ENCODE data around the gene MYO5B. TPM values are rescaled to one million over a fixed set of nuclear protein-coding genes. Genes with fewer than 3 reads are reported as not detected.
"Not testable (repeated sequence)": the region's sequence is repeated elsewhere in the genome, so short reads cannot be mapped to it uniquely, and the experiment has no call there.

MYO5B gene
- polyA plus RNA-seq, 1 experiment, result 0.18 TPM

DNA sequence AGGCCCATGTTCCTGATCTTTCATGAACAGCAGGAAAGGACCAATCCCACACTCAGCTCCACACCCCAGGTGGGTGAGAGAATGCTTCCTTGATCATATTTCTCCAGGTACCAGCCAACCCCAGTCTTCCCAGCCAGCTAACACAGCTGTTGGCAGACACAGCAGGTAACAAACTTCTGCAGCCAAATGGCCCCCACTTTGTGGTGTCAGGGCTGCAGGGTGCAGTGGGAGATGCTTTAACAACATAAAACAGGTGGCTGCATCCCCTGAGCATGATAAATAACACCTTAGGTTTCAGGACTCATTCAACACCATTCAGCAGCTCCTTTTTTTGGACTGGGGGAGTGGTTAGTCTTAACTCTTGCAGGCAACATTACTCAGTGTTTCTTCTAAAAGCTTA lies 304.9 kb downstream of the MYO5B start:
- Histone ChIP-seq H3K36me3 (ENCODE audit: control insufficient read depth, insufficient read depth, low read length) (no peaks in the 10 kb centered on the region), H3K27me3 (ENCODE audit: control insufficient read depth, insufficient read depth, low read length) (no peaks in the 10 kb centered on the region), H3K4me3 (ENCODE audit: low read depth, low read length) (no peak overlapping the region)
- POLR2A ChIA-PET, result no interaction called here
- TF ChIP-seq, protein P1, sequence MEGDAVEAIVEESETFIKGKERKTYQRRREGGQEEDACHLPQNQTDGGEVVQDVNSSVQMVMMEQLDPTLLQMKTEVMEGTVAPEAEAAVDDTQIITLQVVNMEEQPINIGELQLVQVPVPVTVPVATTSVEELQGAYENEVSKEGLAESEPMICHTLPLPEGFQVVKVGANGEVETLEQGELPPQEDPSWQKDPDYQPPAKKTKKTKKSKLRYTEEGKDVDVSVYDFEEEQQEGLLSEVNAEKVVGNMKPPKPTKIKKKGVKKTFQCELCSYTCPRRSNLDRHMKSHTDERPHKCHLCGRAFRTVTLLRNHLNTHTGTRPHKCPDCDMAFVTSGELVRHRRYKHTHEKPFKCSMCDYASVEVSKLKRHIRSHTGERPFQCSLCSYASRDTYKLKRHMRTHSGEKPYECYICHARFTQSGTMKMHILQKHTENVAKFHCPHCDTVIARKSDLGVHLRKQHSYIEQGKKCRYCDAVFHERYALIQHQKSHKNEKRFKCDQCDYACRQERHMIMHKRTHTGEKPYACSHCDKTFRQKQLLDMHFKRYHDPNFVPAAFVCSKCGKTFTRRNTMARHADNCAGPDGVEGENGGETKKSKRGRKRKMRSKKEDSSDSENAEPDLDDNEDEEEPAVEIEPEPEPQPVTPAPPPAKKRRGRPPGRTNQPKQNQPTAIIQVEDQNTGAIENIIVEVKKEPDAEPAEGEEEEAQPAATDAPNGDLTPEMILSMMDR (IDR thresholded peaks at IDR 0.05; ENCODE audit: insufficient read depth, low read depth, low read length), result no peak
- no peak for DNase-seq (ENCODE audit: low read depth)
- CTCF ChIA-PET, result no interaction called here

DNA sequence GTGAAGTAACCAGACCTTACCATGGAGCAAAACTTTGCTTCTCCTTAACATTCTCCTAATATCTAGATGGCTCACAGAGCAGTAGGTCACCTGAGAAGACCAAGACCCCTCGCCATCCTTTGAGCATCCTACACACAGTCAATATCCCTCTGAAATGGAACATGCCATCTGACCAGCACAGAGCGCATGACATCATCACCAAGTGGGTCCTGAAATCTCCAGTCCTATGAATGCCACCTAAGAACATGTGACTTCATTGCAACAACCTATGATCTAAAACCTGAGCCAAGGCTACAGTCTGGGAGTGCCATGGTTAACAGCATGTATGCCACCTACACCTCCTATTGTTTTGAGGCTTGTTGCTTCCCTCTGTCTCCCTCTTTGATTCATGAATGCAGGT lies 305.4 kb downstream of the MYO5B start:
- H3K36me3 ChIP-seq (ENCODE audit: control insufficient read depth, insufficient read depth, low read length); CTCF ChIA-PET; H3K4me3 ChIP-seq (ENCODE audit: low read depth, low read length); DNase-seq (ENCODE audit: low read depth); POLR2A ChIA-PET; H3K27me3 ChIP-seq (ENCODE audit: control insufficient read depth, insufficient read depth, low read length): not testable (repeated sequence)

- no peak overlapping the region for H3K4me3 ChIP-seq (ENCODE audit: low read depth, low read length)
- no peak for DNase-seq (ENCODE audit: low read depth)
- no peaks in the 10 kb centered on the region for H3K27me3 ChIP-seq (ENCODE audit: control insufficient read depth, insufficient read depth, low read length)
- POLR2A ChIA-PET, result no interaction called here
- TF ChIP-seq, protein P1 (IDR thresholded peaks at IDR 0.05; ENCODE audit: insufficient read depth, low read depth, low read length), result no peak
- CTCF ChIA-PET, result no interaction called here
- no peaks in the 10 kb centered on the region for H3K36me3 ChIP-seq (ENCODE audit: control insufficient read depth, insufficient read depth, low read length)
Observed at GRCh38 chr18:49886891-49887764, 307.8 kb downstream of the MYO5B start.

DNA sequence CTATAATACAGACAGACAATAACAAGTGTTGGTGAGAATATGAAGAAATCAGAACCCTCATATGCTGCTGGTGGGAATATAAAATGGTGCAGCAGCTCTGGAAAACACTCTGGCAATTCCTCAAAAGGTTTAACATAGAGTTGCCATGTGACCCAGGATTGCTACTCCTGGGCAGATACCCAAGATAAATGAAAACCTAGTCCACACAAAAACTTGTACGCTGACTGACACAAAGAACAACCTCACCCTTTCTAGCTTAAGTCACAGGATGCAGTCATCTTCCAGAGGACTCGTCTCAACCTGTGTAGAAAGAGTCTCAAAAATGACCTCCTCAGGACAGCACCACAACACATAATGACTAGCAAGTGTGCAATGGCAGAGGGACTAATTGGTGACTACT lies 310.0 kb downstream of the MYO5B start:
- ChIA-PET CTCF (interaction anchor here (1.4 kb wide), 1 partner anchor 26 kb away, joined by 3 read pairs; no protein-coding TSS in a partner anchor), POLR2A (no interaction called here)
- no peaks in the 10 kb centered on the region for H3K27me3 ChIP-seq (ENCODE audit: control insufficient read depth, insufficient read depth, low read length)
- no peak overlapping the region for H3K4me3 ChIP-seq (ENCODE audit: low read depth, low read length)
- no peaks in the 10 kb centered on the region for H3K36me3 ChIP-seq (ENCODE audit: control insufficient read depth, insufficient read depth, low read length)
- DNase-seq (ENCODE audit: low read depth), result no peak
- TF ChIP-seq, protein P1 (IDR thresholded peaks at IDR 0.05; ENCODE audit: insufficient read depth, low read depth, low read length), result no peak

DNA sequence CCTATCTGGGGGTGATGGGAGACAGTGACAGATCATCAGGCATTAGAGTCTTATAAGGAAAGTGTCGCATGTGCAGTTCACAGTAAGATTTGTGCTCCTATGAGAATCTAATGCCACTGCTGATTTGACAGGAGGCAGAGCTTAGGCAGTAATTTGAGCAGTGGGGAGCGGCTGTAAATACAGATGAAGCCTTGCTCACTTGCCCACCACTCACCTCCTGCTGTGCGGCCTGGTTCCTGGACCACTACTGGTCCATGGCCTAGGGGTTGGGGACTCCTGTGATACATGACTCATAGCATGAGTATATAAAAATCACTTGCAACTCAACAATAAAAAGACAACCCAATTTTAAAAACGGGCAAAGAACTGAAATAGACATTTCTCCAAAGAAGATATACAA lies 310.5 kb downstream of the MYO5B start:
- Histone ChIP-seq H3K4me3 (ENCODE audit: low read depth, low read length) (no peak overlapping the region), H3K27me3 (ENCODE audit: control insufficient read depth, insufficient read depth, low read length) (no peaks in the 10 kb centered on the region), H3K36me3 (ENCODE audit: control insufficient read depth, insufficient read depth, low read length) (no peaks in the 10 kb centered on the region)
- POLR2A ChIA-PET, result no interaction called here
- TF ChIP-seq, protein P1 (IDR thresholded peaks at IDR 0.05; ENCODE audit: insufficient read depth, low read depth, low read length), result no peak
- DNase-seq (ENCODE audit: low read depth), result no peak
- CTCF ChIA-PET, result interaction anchor here (0.8 to 1.4 kb wide), 2 partner anchors 12 to 26 kb away, joined by 3 read pairs; no protein-coding TSS in a partner anchor

DNA sequence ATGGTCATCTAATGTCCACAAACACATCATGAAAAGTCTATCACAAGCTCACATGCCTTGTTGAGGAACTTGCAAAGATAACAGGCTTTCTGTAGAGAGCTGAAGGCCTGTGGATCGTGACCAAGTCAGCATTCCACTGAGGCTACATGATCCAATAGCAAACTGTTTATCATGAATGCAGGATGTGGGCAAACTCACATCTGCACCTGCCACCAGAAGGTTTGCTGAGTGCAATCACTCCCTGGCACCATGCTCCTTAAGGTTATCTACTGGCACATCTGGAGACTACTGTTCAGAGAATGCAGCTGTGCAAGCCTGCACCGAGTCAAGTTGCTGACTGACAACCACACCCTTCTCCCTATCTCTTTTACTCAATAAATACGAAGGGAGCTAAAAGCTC lies 314.3 kb downstream of the MYO5B start:
- CTCF ChIA-PET, result no interaction called here
- no peaks in the 10 kb centered on the region for H3K36me3 ChIP-seq (ENCODE audit: control insufficient read depth, insufficient read depth, low read length)
- no peaks in the 10 kb centered on the region for H3K27me3 ChIP-seq (ENCODE audit: control insufficient read depth, insufficient read depth, low read length)
- no peak overlapping the region for H3K4me3 ChIP-seq (ENCODE audit: low read depth, low read length)
- POLR2A ChIA-PET, result no interaction called here
- TF ChIP-seq, protein P1 (IDR thresholded peaks at IDR 0.05; ENCODE audit: insufficient read depth, low read depth, low read length), result no peak
- no peak for DNase-seq (ENCODE audit: low read depth)
